Cardiac ventricle fibroblast (primary cell): Measurements from ENCODE around the gene ZBTB42. TPM values are rescaled to one million over a fixed set of nuclear protein-coding genes. Genes with fewer than 3 reads are reported as not detected.

Source experiments
- total RNA-seq: library from RNA; depleted of rRNA; stranded (reverse); fragments of >200 nt; gene quantifications from 2 replicates; pipeline ENCODE4 v1.2.3, GENCODE V29; 2015

Gene ZBTB42
- total RNA-seq: 2.2 and 3.1 TPM in 2 replicates

GRCh38 chr14:104800771-104801519 lies at the start of gene ZBTB42:
Gene ZBTB42 (plus strand): TSS chr14:104801101. CDS start chr14:104801198, 97 bp downstream.

GRCh38 chr14:104752735-104753527 lies 48.0 kb upstream of the ZBTB42 start, which contains the start of gene SIVA1:
Gene SIVA1 (plus strand): TSS chr14:104753147. CDS start chr14:104753202, 55 bp downstream.

GRCh38 chr14:104794993-104795780 lies 5.7 kb upstream of the ZBTB42 start, which contains the start of gene AKT1:
Gene AKT1 (minus strand): TSS chr14:104795748. CDS start chr14:104792643, 3,105 bp downstream.

Other genes with a start within 250 kb of the ZBTB42 start
- not detected in 2 replicates for gene C14orf180, start 221.3 kb upstream of the ZBTB42 start, total RNA-seq
- not detected in 2 replicates for gene TMEM179, start 196.3 kb upstream of the ZBTB42 start, total RNA-seq
- gene INF2, start 111.5 kb upstream of the ZBTB42 start, total RNA-seq: 52.0 and 52.7 TPM in 2 replicates
- 7.1 and 9.4 TPM in 2 replicates for gene ADSS1, start 76.9 kb upstream of the ZBTB42 start, total RNA-seq
- gene SIVA1, start 48.0 kb upstream of the ZBTB42 start, total RNA-seq: 174 and 204 TPM in 2 replicates
- 79.4 and 83.0 TPM in 2 replicates for gene AKT1, start 5.4 kb upstream of the ZBTB42 start, total RNA-seq
- 10.3 and 12.1 TPM in 2 replicates for gene CEP170B, start 64.2 kb downstream of the ZBTB42 start, total RNA-seq
- 0.05 TPM in 1 of 2 replicates, not detected in the other for gene PLD4, start 123.8 kb downstream of the ZBTB42 start, total RNA-seq
- gene AHNAK2, start 177.3 kb downstream of the ZBTB42 start, total RNA-seq: 56.2 and 56.9 TPM in 2 replicates
- 3.1 and 6.6 TPM in 2 replicates for gene CLBA1, start 184.7 kb downstream of the ZBTB42 start, total RNA-seq
- 4.8 and 7.3 TPM in 2 replicates for gene CDCA4, start 220.0 kb downstream of the ZBTB42 start, total RNA-seq